BLaER1 treated with 17β-estradiol and CSF1 and Interleukin-3, amounts not matched to agents 10 nM and 100 nM (cell line): ENCODE results near the gene PAEP.

Source experiments
- H3K27ac ChIP-seq, 11 experiments: shearing (Covaris generic); formaldehyde crosslinking; 2 replicates each; pipeline ENCODE4 v1.8.1; 2022
- H3K27me3 ChIP-seq, 11 experiments: shearing (Covaris generic); formaldehyde crosslinking; 2 replicates each; pipeline ENCODE4 v1.8.1; 2022
- H3K36me3 ChIP-seq, 11 experiments: shearing (Covaris generic); formaldehyde crosslinking; 2 replicates each; pipeline ENCODE4 v1.8.1; 2022
- H3K4me1 ChIP-seq, 10 experiments: shearing (Covaris generic); formaldehyde crosslinking; 2 replicates each; pipeline ENCODE4 v1.8.1; 2022
- H3K4me2 ChIP-seq, 11 experiments: shearing (Covaris generic); formaldehyde crosslinking; 2 replicates each; pipeline ENCODE4 v1.8.1; 2022
- H3K4me3 ChIP-seq, 10 experiments: shearing (Covaris generic); formaldehyde crosslinking; 2 replicates each; pipeline ENCODE4 v1.8.1; 2022
- H3K9ac ChIP-seq, 11 experiments: shearing (Covaris generic); formaldehyde crosslinking; 2 replicates each; pipeline ENCODE4 v1.8.1; 2022
- H3K9me3 ChIP-seq, 11 experiments: shearing (Covaris generic); formaldehyde crosslinking; replicated peaks in 1 of 11; 2 replicates each; pipeline ENCODE4 v1.8.1; 2022
- H4K20me1 ChIP-seq, 11 experiments: shearing (Covaris generic); formaldehyde crosslinking; 2 replicates each; pipeline ENCODE4 v1.8.1; 2022
- Cebpa-rat ChIP-seq, 11 experiments: shearing (Covaris generic); IDR thresholded peaks; 2 replicates each; pipeline ENCODE4 v1.8.1; 2022

The PAEP gene

DNA sequence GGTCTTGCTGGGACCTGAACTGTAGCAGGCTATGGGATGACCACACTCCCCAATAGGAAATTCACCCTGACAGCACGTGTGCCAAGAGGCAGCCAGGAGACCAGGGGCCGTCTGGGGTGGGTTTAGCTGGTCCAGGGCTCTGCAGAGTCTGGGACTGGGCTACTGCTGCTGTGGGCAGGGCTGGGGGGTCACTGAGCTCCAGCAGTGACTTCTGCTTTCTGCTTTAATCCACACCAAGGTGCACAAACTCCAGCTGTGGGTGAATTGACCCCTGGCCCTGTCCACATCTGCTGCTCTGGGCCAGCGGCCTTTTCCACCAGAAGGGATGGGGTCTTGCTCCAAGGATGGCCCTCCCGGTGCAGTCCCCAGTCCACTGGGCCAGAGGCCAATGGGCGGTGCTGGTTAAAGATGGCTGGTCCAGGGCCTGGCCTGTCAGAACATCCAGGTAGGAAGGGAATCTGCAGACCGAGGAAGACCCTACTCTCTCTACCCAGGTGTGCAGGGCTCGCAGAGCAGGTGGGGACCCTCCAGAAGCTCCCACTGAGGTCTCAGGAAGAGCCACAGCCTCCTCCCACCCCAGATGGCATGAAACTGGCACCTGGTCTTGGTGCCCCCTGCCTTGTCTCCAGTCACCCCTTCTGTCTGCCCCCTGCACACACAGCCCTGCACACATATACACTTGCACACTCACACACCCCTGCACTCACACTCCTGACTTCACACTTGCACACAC, 49.8 kb downstream of the PAEP start:
- no peak for TF ChIP-seq Cebpa-rat (IDR thresholded peaks at IDR 0.05)
- Histone ChIP-seq H3K4me1 (peaks cover 0 to 40% (median 17%) of the 10 kb centered on the region in 10 experiments; a peak in 15 of 20 replicates), H3K4me2 (no peak overlapping the region), H3K9me3 (no peaks in the 10 kb centered on the region), H4K20me1 (peaks cover 0 to 39% (median 0%) of the 10 kb centered on the region in 11 experiments; a peak in 5 of 22 replicates), H3K9ac (no peak overlapping the region), H3K36me3 (no peaks in the 10 kb centered on the region), H3K27ac (no peak overlapping the region), H3K4me3 (no peak overlapping the region), H3K27me3 (no peaks in the 10 kb centered on the region)

DNA sequence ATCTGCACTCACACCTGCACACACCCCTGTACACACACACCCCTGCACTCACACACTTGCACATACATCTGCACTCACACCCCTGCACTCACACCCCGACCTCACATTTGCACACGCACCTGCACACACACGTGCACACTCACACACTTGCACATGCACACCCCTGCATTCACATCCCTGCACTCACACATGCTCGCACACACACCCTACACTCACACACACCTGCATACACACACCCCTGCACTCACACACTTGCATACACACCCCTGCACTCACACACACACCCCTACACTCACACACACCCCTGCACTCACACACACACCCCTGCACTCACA, 50.3 kb downstream of the PAEP start:
- Histone ChIP-seq H3K4me2 (peak overlapping the region in 8 of 11 experiments; percentile 46 to 72 (median 60); a peak in 8 of 22 replicates), H3K9me3 (no peaks in the 10 kb centered on the region), H3K36me3 (no peaks in the 10 kb centered on the region), H4K20me1 (peaks cover 0 to 34% (median 0%) of the 10 kb centered on the region in 11 experiments; a peak in 5 of 22 replicates), H3K27ac (no peak overlapping the region), H3K4me3 (no peak overlapping the region), H3K4me1 (peaks cover 0 to 40% (median 17%) of the 10 kb centered on the region in 10 experiments; a peak in 15 of 20 replicates), H3K27me3 (no peaks in the 10 kb centered on the region), H3K9ac (no peak overlapping the region)
- TF ChIP-seq Cebpa-rat (IDR thresholded peaks at IDR 0.05): no peak

DNA sequence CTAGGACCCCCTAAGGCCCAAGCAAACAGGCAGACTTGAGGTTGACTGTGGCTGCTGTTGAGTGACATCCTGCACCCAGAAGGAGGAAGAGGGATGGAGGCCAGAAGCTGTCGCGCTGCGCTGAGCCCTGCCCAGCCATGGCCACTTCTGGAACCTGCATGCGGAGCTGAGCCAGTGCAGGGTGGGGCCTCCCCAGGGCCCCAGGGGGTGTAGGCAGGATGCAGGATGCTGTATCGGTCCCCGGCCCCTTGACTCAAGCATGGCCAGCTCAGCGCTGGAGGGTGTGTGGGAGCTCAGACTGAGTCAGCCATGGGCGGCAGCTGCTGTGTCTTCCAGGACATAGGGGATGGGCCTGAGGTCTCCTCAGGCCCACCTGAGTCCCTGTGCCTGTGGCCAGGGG, 50.9 kb downstream of the PAEP start:
- Histone ChIP-seq H3K36me3 (no peaks in the 10 kb centered on the region), H4K20me1 (peaks cover 0 to 32% (median 0%) of the 10 kb centered on the region in 11 experiments; a peak in 5 of 22 replicates), H3K4me2 (peak overlapping the region in 10 of 11 experiments; percentile 3 to 72 (median 56); a peak in 17 of 22 replicates), H3K4me3 (no peak overlapping the region), H3K27ac (no peak overlapping the region), H3K9me3 (no peaks in the 10 kb centered on the region), H3K9ac (no peak overlapping the region), H3K4me1 (peaks cover 0 to 40% (median 17%) of the 10 kb centered on the region in 10 experiments; a peak in 15 of 20 replicates), H3K27me3 (no peaks in the 10 kb centered on the region)
- TF ChIP-seq Cebpa-rat (IDR thresholded peaks at IDR 0.05): no peak

DNA sequence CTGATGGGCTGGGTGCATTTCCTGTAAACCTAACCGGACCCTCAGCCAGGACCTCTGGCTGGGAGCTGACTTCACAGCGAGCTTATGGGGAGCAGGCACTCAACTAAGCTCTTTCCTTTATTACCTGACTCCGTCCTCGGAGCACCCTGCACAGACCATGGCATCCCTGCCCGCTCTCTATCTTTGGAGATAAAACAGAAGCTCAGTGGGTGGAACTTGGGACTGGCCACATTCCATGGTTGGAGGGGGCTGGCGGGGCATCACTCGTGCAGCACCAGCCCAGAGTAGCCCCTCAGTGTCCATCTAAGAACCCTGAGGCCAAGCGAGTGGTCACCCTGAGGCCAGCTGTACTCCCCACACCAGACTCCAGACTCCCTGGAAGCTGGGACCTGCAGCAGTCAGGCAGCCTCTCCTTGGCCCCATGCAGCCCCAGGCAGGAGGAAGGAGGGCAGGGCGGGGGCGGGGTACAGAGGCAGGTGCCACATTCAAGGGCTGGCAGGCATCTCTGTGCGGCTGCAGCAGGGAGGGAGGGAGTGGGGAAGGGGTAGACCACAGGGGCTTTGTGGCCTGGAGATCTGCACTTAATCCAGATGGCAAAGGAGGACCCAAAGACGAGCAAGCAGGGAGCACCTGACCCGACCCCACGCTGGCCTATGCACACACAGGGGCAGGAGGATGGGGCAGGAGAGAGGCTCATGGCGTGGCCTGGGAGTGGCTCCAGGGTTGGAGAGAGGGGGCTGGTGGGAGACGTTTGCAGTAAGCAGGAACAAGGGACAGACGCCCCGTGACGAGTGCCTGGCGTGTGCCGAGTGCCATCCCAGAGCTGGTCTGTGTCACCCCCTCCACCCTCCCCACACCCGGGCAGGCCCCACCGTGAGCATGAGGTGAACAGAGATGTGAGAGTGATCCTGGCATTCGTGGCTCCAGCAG, 51.7 kb downstream of the PAEP start:
- H3K4me1 ChIP-seq: peaks cover 0 to 40% (median 17%) of the 10 kb centered on the region in 10 experiments; a peak in 15 of 20 replicates
- no peak overlapping the region for H3K27ac ChIP-seq
- no peaks in the 10 kb centered on the region for H3K36me3 ChIP-seq
- peaks cover 0 to 29% (median 0%) of the 10 kb centered on the region in 11 experiments; a peak in 5 of 22 replicates for H4K20me1 ChIP-seq
- H3K4me3 ChIP-seq: no peak overlapping the region
- no peak overlapping the region for H3K9ac ChIP-seq
- no peaks in the 10 kb centered on the region for H3K9me3 ChIP-seq
- H3K27me3 ChIP-seq: no peaks in the 10 kb centered on the region
- H3K4me2 ChIP-seq: peak overlapping the region in 10 of 11 experiments; percentile 3 to 72 (median 56); a peak in 18 of 22 replicates
- no peak for TF ChIP-seq Cebpa-rat (IDR thresholded peaks at IDR 0.05)

DNA sequence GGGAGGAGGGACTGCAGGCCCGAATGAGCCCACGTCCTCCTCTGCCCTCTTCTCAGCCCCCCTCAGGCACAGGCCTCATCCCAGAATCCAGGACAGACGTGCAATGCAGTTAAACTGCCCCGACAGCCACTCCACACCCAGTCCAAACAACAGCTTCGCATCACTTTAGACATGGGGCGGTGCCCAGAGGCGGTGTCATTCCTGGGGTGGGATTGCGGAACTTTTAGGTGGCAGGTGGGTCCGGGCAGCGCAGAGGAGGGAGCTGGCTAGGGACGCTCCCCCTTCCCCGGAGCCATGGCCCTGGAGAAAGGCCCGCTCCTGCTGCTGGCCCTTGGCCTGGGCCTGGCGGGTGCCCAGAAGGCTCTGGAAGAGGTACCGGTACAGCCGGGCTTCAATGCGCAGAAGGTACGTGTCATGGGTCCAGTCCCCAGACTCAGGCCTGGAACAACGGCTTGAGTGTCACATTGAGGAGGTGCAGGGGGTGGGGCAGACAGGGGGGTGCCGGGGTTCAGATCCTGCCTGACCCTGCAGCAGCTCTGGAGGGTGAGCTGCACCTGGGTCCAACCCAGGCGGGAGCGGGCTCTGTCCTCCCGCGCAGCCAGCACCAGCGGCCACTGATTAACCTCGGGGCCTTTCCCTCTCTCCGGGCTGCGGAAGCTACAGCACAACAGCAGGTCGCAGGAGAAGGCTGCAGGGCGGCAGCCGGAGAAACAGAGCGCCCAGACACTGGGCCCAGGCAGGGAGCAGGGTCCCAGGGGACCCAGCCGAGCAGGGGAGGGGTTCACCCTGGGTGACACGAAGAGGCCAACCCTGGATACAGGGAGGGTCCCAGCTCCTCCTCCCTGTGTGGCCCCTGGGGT, 52.6 kb downstream of the PAEP start:
- no peak overlapping the region for H3K4me3 ChIP-seq
- peaks cover 0 to 40% (median 17%) of the 10 kb centered on the region in 10 experiments; a peak in 15 of 20 replicates for H3K4me1 ChIP-seq
- H3K27ac ChIP-seq: no peak overlapping the region
- H3K9ac ChIP-seq: no peak overlapping the region
- no peaks in the 10 kb centered on the region for H3K9me3 ChIP-seq
- H3K27me3 ChIP-seq: no peaks in the 10 kb centered on the region
- H4K20me1 ChIP-seq: peaks cover 0 to 29% (median 0%) of the 10 kb centered on the region in 11 experiments; a peak in 5 of 22 replicates
- H3K36me3 ChIP-seq: no peaks in the 10 kb centered on the region
- TF ChIP-seq Cebpa-rat (IDR thresholded peaks at IDR 0.05): no peak
- peak overlapping the region in 2 of 11 experiments; percentile 68 to 72; a peak in 2 of 22 replicates for H3K4me2 ChIP-seq

DNA sequence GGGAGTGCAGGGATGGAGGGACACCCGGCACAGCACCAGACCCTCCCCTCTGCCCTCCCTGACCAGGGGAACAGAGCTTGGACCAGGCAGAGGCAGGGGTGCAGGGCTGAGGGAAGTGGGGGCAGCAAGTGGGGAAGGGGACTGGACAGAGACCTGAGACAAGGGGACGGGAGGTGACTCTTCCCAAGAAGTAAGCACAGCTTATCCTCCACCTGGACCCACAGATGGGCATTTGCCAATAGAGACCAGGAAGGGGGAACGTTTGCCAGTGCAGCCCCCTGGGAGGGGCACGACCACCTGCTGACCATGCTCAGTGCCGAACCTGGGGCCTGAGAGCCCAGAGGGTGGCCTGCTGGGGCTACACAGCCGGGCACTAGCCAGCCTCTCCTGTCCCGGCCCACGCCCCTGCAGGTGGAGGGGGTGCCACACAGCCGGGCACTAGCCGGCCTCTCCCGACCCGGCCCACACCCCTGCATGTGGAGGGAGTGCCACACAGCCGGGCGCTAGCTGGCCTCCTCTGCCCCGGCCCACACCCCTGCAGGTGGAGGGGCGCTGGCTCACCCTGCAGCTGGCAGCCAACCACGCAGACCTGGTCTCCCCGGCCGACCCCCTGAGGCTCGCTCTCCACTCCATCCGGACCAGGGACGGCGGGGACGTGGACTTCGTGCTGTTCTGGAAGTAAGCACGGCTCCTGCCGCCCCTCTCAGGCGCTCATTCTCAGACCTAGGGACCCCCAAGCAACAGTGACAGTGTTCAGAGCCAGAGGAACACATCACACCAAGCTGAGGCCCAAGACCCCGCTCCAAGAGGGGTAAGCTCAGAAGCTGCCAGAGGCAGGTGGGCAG, 53.5 kb downstream of the PAEP start:
- Histone ChIP-seq H3K9ac (no peak overlapping the region; a peak in 1 of 22 replicates), H4K20me1 (peaks cover 0 to 29% (median 0%) of the 10 kb centered on the region in 11 experiments; a peak in 5 of 22 replicates), H3K4me1 (peaks cover 0 to 40% (median 17%) of the 10 kb centered on the region in 10 experiments; a peak in 15 of 20 replicates), H3K9me3 (no peaks in the 10 kb centered on the region), H3K4me2 (peak overlapping the region in 2 of 11 experiments; percentile 10; a peak in 3 of 22 replicates), H3K27me3 (no peaks in the 10 kb centered on the region), H3K36me3 (no peaks in the 10 kb centered on the region), H3K27ac (no peak overlapping the region), H3K4me3 (no peak overlapping the region)
- no peak for TF ChIP-seq Cebpa-rat (IDR thresholded peaks at IDR 0.05)

DNA sequence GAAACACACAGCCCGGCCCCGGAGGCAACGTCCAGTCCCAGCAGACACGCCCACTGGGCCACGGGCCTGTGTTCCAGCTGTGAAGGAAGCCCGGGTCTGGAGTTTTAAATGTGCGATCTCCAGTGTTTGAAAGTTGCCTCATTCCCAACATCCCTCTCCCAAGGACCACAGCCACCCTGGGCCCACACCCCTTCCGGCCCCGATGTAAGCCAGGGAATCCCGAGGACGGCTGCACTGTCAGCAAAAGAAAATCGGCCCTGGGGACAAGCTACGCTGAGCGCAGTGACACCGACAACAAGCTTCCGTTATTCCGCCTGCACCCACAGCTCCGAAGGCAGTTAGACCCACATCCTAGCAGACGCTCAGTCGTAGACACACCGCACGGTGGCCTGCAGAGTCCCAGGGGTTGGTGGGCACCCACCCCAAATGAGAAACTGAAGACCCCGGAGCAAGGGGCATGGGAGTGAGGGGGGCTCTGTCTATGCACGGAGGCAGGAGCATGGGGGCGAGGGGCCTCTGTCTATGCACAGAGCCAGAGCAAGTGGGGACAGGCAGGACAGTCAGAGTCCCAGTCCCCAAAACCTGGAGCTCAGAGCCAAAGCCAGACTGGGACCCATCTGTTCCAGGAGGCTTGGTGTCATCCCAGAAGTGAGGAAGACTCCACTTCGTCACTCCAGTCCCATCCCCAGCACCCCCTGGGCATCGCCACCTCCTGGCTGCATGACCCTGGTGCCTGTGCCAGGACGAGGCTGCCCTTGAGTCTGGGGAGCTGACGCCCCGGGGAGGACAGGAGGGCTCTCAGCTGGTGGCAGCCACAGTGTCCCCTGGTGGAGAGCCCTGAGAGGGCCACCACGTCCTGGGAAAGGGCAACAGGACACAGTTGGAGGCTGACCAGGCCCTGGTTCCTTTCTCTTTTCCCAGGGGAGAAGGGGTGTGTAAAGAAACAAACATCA, 54.4 kb downstream of the PAEP start:
- TF ChIP-seq Cebpa-rat (IDR thresholded peaks at IDR 0.05): no peak
- Histone ChIP-seq H3K9ac (no peak overlapping the region), H3K4me3 (no peak overlapping the region), H3K4me1 (peaks cover 0 to 40% (median 17%) of the 10 kb centered on the region in 10 experiments; a peak in 15 of 20 replicates), H3K27ac (no peak overlapping the region), H3K4me2 (peak overlapping the region in 2 of 11 experiments; percentile 10; a peak in 2 of 22 replicates), H3K36me3 (no peaks in the 10 kb centered on the region), H4K20me1 (peaks cover 0 to 29% (median 0%) of the 10 kb centered on the region in 11 experiments; a peak in 5 of 22 replicates), H3K9me3 (no peaks in the 10 kb centered on the region), H3K27me3 (no peaks in the 10 kb centered on the region)
